Endothelial cell of umbilical vein (primary cell): Measurements from ENCODE around the gene ZMIZ1. TPM values are rescaled to one million over a fixed set of nuclear protein-coding genes. Genes with fewer than 3 reads are reported as not detected.

Experiments
- BruUV-seq: library from RNA; stranded (reverse); fragments of 400-500 nt; replicated peaks from 2 replicates; lab custom pipeline; 2021; lab: Mats Ljungman, UMichigan
- CTCF ChIA-PET: fragments of 300-600, 350-600 bp; sonication (Branson Sonifier 250); formaldehyde crosslinking; loops from one replicate; lab custom pipeline; 2021; ENCODE audit warnings: antibody characterized with exemption, inconsistent platforms; lab: Charles Lee
- POLR2A ChIA-PET: fragments of 300-600, 350-600 bp; sonication (Branson Sonifier 250); formaldehyde crosslinking; loops from one replicate; lab custom pipeline; 2021; ENCODE audit warnings: antibody characterized with exemption, inconsistent platforms; lab: Charles Lee
- DNase-seq: peaks from one replicate; pipeline ENCODE4 v3.0.0-alpha.2; 2011; ENCODE audit warnings: low read depth, low spot score
- FAIRE-seq: peaks from 2 replicates; lab custom pipeline; 2011; peaks lifted over from hg19 to GRCh38; lab: Jason Lieb, UNC
- H2AFZ ChIP-seq: 2 replicates; pipeline ENCODE4 v1.6.0; 2012; ENCODE audit warnings: low read depth, low read length, control low read depth, inconsistent platforms
- H3K27ac ChIP-seq: 2 replicates; pipeline ENCODE4 v1.5.1; 2011; ENCODE audit warnings: low read depth, mild to moderate bottlenecking, control low read depth, low read length, moderate library complexity; ENCODE audit not compliant: insufficient read depth
- H3K27me3 ChIP-seq, 2 experiments: 2 replicates each; pipeline versions ENCODE4 v1.6.0 to v1.6.1; 2011; ENCODE audit warnings: low read length in 2 of 2, mixed read lengths in 1 of 2; ENCODE audit not compliant: control insufficient read depth in 2 of 2, insufficient read depth in 2 of 2
- H3K36me3 ChIP-seq, 2 experiments: 2 replicates in 1 of 2; 3 replicates in 1 of 2; pipeline ENCODE4 v1.5.1; 2011; ENCODE audit warnings: low read length in 2 of 2, mild to moderate bottlenecking in 1 of 2, moderate library complexity in 1 of 2; ENCODE audit not compliant: control insufficient read depth in 2 of 2, insufficient read depth in 2 of 2; ENCODE audit errors: extremely low read depth in 1 of 2
- H3K4me1 ChIP-seq: 3 replicates; pipeline ENCODE4 v1.5.1; 2011; ENCODE audit warnings: mild to moderate bottlenecking, low read length; ENCODE audit not compliant: control insufficient read depth, insufficient read depth; ENCODE audit errors: extremely low read depth
- H3K4me2 ChIP-seq: 2 replicates; pipeline ENCODE4 v1.6.1; 2011; ENCODE audit warnings: low read length, control low read depth, mixed read lengths; ENCODE audit not compliant: insufficient read depth
- H3K4me3 ChIP-seq, 3 experiments: fragments of 200-600 bp in 1 of 3; sonication (generic), shearing (Covaris generic) in 1 of 3; replicated peaks in 1 of 3; 2 replicates each; pipeline ENCODE4 v1.5.1; 2011 to 2016; ENCODE audit warnings: control low read depth in 3 of 3, low read length in 3 of 3, mild to moderate bottlenecking in 2 of 3, inconsistent platforms in 1 of 3, low read depth in 1 of 3, moderate library complexity in 1 of 3; ENCODE audit not compliant: insufficient read depth in 1 of 3
- H3K79me2 ChIP-seq: 2 replicates; pipeline ENCODE4 v1.6.0; 2012; ENCODE audit warnings: low read length, inconsistent platforms; ENCODE audit not compliant: control insufficient read depth, insufficient read depth
- H3K9ac ChIP-seq: replicated peaks from 2 replicates; pipeline ENCODE3; 2011; ENCODE audit warnings: low read length, control low read depth; ENCODE audit not compliant: insufficient read depth; ENCODE audit errors: extremely low read depth
- H3K9me1 ChIP-seq: replicated peaks from 3 replicates; pipeline ENCODE4 v1.6.0; 2011; ENCODE audit warnings: mild to moderate bottlenecking, low read length; ENCODE audit not compliant: control insufficient read depth, insufficient read depth; ENCODE audit errors: extremely low read depth
- H3K9me3 ChIP-seq: replicated peaks from 2 replicates; pipeline ENCODE4 v1.5.1; 2012; ENCODE audit warnings: low read length, inconsistent platforms; ENCODE audit not compliant: control insufficient read depth, insufficient read depth
- H4K20me1 ChIP-seq: replicated peaks from 2 replicates; pipeline ENCODE3; 2011; ENCODE audit warnings: mild to moderate bottlenecking, low read length; ENCODE audit not compliant: control insufficient read depth, insufficient read depth; ENCODE audit errors: extremely low read depth
- EZH2 ChIP-seq: IDR thresholded peaks from 2 replicates; pipeline ENCODE4 v1.6.1; 2012; ENCODE audit warnings: borderline replicate concordance, low read depth, mild to moderate bottlenecking, moderate library complexity, low read length, inconsistent platforms; ENCODE audit not compliant: severe bottlenecking
- FOS ChIP-seq: IDR thresholded peaks from 2 replicates; pipeline ENCODE4 v1.6.1; 2011; ENCODE audit warnings: mild to moderate bottlenecking, low read length, moderate library complexity, borderline replicate concordance; ENCODE audit not compliant: insufficient read depth
- GATA2 ChIP-seq: IDR thresholded peaks from 2 replicates; pipeline ENCODE4 v1.7.0; 2011; ENCODE audit warnings: low read depth, mild to moderate bottlenecking, moderate library complexity, mixed read lengths, low read length; ENCODE audit not compliant: insufficient read length, insufficient read depth
- JUN ChIP-seq: IDR thresholded peaks from 2 replicates; pipeline ENCODE4 v1.6.1; 2011; ENCODE audit warnings: borderline replicate concordance, low read depth; ENCODE audit not compliant: insufficient read length, insufficient read depth
- MYC ChIP-seq: IDR thresholded peaks from one replicate; pipeline ENCODE4 v1.6.1; 2011; ENCODE audit warnings: mild to moderate bottlenecking, low read depth, low read length
- POLR2A ChIP-seq: IDR thresholded peaks from 2 replicates; pipeline ENCODE4 v1.6.1; 2012; ENCODE audit warnings: low read depth, mild to moderate bottlenecking, control low read depth, low read length
- POLR2AphosphoS5 ChIP-seq: IDR thresholded peaks from 2 replicates; pipeline ENCODE4 v1.6.1; 2012; ENCODE audit warnings: low read depth, mild to moderate bottlenecking, control low read depth, low read length, moderate library complexity; ENCODE audit not compliant: insufficient read depth
- dilution Hi-C: fragments of 300-500 bp; cut with MboI; formaldehyde crosslinking; loops from one replicate; pipeline ENCODE4 v1.15.0; 2019; ENCODE audit warnings: low sequenced_read_pairs; ENCODE audit not compliant: extremely low pct_ligation_motif_present
- intact Hi-C: fragments of 100-400 bp; cut with micrococcal nuclease; formaldehyde crosslinking; loops from one replicate; pipeline ENCODE4 v1.10.0; 2022
- polyA plus RNA-seq, 4 experiments: library from polyadenylated mRNA; depleted of rRNA in 3 of 4; stranded (reverse) in 3 of 4; unstranded in 1 of 4; fragments of >200 nt; gene quantifications; 2 replicates each; pipeline versions ENCODE4 v1.2.1 to v1.2.3, GENCODE V29; 2011 to 2012; ENCODE audit warnings: missing spikeins in 1 of 4
- total RNA-seq: library from RNA; stranded (reverse); gene quantifications from 2 replicates; pipeline ENCODE4 v1.2.3, GENCODE V29; 2021
- TF ChIP-seq, protein P1 (sequence below): IDR thresholded peaks from 2 replicates; pipeline ENCODE4 v1.6.1; 2011; ENCODE audit not compliant: insufficient read depth, insufficient read length
- TF ChIP-seq, protein P2 (sequence below), 2 donors: IDR thresholded peaks; 1 replicate in 1 of 2; 2 replicates in 1 of 2; pipeline ENCODE4 v1.5.1; 2011; ENCODE audit warnings: low read length in 2 of 2, mild to moderate bottlenecking in 2 of 2, moderate library complexity in 2 of 2, control low read depth in 1 of 2, inconsistent platforms in 1 of 2, low read depth in 1 of 2; ENCODE audit not compliant: insufficient read depth in 1 of 2; ENCODE audit errors: extremely low read depth in 1 of 2

ZMIZ1 gene
- total and polyA plus RNA-seq, 2 donors (not counting 3 experiments of a cell fraction or from before 2014, with no cell fraction given) = 12.5 to 46.7 TPM

DNA sequence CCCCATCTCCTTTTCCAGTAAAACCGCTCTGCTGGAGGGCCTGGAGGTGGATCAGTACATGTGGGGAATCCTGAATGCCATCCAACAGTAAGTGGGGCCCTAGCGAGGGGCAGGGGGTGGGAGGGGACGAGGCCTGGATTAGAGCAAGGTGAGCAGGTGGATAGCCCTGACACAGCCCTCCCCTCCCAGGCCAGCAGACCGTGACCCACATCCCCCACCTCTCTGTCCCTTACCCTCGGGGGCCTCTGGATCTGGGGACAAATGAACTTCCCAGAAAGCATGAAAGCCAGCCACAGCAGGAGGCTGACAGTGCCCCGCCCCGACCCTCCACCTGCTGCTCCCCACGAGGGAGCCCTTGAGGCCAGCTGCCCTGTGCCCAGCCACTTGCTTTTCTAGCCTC is 236.7 kb downstream of the ZMIZ1 start:
- H3K27ac ChIP-seq = no peak overlapping the region
- H3K4me3 ChIP-seq = no peak overlapping the region
- H3K9me1 ChIP-seq = no peaks in the 10 kb centered on the region
- dilution Hi-C loops (no loop called here), intact Hi-C loops (no loop called here)
- DNase-seq = no peak
- FAIRE-seq = no peak
- no TSS peak for BruUV-seq
- ChIA-PET POLR2A (no interaction called here), CTCF (no interaction called here)
- TF ChIP-seq EZH2 = no peak
- TF ChIP-seq JUN = no peak
- TF ChIP-seq GATA2 = no peak
- no peak for TF ChIP-seq MYC
- TF ChIP-seq, protein P1, sequence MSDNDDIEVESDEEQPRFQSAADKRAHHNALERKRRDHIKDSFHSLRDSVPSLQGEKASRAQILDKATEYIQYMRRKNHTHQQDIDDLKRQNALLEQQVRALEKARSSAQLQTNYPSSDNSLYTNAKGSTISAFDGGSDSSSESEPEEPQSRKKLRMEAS = no peak
- no peak for TF ChIP-seq FOS
- TF ChIP-seq POLR2A = no peak
- no peak for TF ChIP-seq POLR2AphosphoS5
- TF ChIP-seq, protein P2, sequence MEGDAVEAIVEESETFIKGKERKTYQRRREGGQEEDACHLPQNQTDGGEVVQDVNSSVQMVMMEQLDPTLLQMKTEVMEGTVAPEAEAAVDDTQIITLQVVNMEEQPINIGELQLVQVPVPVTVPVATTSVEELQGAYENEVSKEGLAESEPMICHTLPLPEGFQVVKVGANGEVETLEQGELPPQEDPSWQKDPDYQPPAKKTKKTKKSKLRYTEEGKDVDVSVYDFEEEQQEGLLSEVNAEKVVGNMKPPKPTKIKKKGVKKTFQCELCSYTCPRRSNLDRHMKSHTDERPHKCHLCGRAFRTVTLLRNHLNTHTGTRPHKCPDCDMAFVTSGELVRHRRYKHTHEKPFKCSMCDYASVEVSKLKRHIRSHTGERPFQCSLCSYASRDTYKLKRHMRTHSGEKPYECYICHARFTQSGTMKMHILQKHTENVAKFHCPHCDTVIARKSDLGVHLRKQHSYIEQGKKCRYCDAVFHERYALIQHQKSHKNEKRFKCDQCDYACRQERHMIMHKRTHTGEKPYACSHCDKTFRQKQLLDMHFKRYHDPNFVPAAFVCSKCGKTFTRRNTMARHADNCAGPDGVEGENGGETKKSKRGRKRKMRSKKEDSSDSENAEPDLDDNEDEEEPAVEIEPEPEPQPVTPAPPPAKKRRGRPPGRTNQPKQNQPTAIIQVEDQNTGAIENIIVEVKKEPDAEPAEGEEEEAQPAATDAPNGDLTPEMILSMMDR (IDR thresholded peaks at IDR 0.05; ENCODE audit: extremely low read depth in 1 of 2, insufficient read depth in 1 of 2, low read depth in 1 of 2, low read length in 2 of 2) = no peak
- H4K20me1 ChIP-seq = no peaks in the 10 kb centered on the region
- H3K79me2 ChIP-seq = no peaks in the 10 kb centered on the region
- H3K36me3 ChIP-seq = peaks cover 7 to 87% of the 10 kb centered on the region in 2 experiments
- H3K9me3 ChIP-seq = no peaks in the 10 kb centered on the region
- no peak overlapping the region for H3K9ac ChIP-seq
- no peaks in the 10 kb centered on the region for H3K4me1 ChIP-seq
- H2AFZ ChIP-seq = no peak overlapping the region
- H3K27me3 ChIP-seq = no peaks in the 10 kb centered on the region
- H3K4me2 ChIP-seq = no peak overlapping the region
